HCEC 1CT (cell line): ENCODE measurements around the gene RNF222.
"Not testable (repeated sequence)": the region's sequence is repeated elsewhere in the genome, so short reads cannot be mapped to it uniquely, and the experiment has no call there.

ENCODE experiments used
- DNase-seq: peaks from one replicate; pipeline ENCODE4 v3.0.0-alpha.2; 2017

The RNF222 gene

GRCh38 chr17:8409966-8410882 lies 12.6 kb upstream of the RNF222 start:
- peak; percentile 79 for DNase-seq

DNA sequence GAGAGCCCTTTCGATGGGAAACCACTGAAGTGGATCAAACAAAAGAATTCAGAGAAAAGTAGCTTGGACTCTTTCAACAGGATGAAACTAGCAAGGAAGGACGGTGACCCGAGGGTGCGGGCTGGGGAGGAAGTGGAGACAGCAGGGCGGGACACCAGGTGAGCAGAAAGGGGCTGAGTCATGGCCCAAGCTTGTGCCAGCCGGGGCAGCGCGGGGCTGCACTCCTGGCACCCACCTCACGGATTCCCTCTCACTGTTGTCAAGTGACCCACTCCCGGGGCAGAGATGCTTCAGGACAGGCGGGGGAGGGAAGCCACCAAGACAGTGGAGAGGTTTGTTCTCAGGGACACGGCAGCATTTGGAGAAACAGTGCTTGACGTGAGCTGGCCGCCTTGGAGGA lies 10.7 kb upstream of the RNF222 start:
- DNase-seq: no peak

- no peak for DNase-seq
Observed at GRCh38 chr17:8406174-8406573, 8.5 kb upstream of the RNF222 start.

- no peak for DNase-seq
Observed at GRCh38 chr17:8405499-8406016, 7.9 kb upstream of the RNF222 start.

DNA sequence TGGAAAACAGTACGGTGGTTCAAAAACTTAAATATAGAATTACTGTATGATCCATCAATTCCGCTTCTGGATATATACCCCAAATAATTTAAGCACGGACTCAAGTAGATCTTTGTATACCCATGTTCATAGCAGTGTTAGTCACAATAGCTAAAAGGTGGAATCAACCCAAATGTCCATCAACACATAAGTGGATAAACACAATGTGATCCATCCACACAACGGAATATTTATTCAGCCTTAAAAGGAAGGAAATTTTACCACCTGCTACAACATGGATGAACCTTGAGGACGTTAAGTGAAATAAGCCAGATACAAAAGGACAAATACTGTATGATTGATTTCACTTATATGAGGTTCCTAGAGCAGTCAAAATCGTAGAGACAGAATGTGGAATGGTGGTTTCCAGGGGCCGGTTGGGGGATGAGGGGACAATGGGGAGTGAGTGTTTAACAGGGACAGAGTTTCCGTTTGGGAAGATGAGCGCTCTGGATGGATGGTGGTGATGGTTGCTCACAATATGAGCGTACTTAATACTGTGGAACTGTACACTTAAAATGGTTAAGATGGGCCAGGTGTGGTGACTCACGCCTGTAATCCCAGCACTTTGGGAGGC lies 5.4 kb upstream of the RNF222 start:
- DNase-seq: no peak

DNA sequence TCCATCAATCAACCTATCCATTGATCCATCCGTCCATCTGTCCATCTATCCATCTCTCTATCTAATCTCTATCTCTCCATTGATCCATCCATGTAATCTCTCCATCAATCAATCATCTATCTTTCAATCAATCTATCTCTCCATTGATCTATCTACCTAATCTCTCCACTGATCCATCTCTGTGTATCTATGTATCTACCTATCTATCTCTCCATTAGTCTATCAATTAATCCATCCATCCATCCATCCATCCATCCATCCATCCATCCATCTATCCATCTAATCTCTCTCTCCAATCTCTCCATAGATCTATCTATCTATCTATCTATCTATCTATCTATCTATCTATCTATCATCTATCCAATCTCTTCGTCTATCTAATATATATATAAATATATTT lies 3.5 kb upstream of the RNF222 start:
- no peak for DNase-seq

DNA sequence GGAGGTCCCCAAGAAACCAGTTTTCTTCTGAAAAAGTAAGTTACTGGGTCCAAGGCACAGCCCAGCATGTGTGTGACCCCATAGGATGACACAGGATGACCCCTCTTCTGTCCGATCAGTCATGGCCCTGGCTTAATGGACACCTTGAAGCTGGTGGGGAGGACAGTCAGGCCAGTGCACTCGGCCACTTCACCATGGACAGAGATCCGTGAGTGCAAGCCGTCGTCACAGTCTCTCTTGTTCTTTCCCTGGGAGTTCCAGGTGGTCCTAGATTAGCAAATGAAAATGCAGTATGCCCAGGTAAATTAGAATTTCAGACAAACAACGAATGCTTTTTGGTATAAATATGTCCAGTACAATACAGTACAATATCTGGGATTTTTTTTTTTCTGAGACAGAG lies 1.4 kb upstream of the RNF222 start:
- no peak for DNase-seq

DNA sequence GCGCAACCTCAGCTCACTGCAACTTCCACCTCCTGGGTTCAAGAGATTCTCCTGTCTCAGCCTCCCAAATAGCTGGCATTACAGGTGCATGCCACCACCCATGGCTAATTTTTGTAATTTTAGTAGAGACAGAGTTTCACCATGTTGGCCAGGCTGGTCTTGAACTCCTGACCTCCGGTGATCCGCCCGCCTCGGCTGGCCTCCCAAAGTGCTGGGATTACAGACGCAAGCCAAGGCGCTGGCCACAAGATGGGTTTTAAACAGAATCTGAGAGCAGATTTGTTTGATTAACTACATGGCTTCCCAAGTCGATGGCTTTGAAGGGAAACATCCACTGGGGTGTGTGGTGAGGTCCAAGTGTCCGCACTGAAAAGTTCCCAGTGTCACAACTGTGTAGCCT lies 3.1 kb downstream of the RNF222 start:
- not testable (repeated sequence) for DNase-seq

DNA sequence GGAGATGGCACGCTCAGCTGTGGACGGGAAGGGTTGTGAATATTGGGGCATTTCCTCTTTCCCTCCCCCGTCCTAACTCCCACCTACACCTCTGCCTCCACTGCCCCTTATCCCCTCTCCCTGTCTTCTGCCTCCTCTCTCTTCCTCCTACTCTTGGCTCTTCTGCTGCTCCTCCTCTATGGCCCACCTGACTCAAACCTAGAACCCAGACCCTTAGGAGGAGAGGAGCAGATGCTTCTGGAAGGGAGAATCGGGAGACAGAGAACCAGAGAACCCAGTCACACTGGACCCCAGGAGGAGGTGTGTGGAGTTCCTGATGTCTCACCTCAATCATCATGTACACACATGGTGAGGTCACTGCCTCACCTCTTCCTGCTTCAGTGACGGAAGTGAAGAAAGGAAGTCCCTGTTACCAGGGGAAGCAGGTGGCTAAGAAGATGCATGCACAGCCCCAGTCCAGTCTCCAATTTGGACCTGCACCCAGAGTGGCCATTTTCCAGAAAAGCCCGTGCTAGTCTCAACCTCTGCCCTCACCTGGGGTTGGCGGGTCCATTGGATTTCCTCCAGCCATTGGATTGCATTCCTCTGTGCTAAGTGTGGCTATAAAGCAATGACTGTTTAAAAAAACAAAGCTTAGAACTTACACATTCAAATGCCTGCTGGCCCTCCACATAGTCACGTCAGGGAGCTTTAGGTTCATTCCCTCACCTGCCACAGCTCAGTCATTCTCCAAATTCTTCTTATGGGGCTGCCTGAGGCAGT lies 4.0 kb downstream of the RNF222 start:
- DNase-seq: no peak

DNA sequence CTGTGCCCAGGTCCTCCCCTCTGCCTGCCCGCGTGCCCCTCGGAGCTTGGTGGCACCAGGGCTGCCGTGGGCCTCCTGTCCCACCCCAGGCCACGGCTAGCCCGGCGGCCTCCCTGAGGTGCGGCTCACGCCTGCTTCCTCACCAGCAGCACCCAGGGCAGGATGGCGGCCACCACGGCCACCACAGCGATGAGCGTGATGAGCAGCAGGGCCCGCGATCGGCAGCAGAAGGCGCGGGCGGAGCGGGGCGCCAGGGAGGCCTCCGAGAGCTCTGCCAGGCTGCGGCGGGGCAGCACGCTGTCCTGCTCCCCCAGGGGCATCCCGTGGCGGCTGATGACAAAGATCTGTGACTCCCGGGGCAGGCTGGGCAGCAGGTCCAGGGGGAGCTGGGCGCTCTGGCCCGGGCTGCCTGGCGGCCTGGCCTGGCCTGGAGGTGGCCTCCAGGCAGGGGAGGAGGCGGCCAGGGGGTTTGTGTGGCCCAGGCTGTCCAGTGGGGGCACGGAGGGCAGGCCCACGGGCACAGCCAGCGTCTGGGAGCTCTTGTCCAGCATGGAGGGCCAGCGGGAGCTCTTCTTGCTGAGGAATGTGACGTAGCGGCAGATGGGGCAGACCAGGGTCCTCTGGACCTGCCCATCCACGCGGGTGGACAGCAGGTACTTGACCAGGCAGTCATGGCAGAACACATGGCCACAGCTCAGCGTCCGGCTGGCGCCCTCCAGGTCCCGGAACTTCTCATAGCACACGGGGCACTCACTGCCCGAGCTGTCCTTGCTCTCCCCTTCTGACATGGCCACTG lies 4.8 kb downstream of the RNF222 start:
- no peak for DNase-seq

DNA sequence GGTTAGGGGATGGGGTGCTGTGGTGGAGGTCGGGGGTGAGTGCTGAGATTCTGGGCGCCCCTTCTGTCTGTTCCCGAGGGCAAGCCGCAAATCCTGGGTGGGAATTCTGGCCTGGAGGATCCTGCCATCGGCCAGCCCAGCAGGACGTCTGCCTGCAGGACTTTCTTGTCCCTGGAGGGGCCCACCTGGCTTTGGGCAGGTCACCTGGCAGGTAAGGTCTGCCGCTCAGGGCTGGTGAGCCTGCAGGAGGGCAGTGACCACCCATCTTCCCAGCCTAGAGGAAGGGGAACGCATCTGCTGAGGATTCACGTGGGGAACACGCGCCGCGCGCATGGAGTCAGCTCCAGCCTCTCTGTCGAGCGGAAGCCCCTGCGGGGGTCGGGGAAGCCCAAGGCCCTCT lies 5.4 kb downstream of the RNF222 start:
- DNase-seq: no peak

- DNase-seq: no peak
Observed at GRCh38 chr17:8391711-8392110, 5.9 kb downstream of the RNF222 start.

GRCh38 chr17:8387914-8388651 lies 9.5 kb downstream of the RNF222 start:
- no peak for DNase-seq

DNA sequence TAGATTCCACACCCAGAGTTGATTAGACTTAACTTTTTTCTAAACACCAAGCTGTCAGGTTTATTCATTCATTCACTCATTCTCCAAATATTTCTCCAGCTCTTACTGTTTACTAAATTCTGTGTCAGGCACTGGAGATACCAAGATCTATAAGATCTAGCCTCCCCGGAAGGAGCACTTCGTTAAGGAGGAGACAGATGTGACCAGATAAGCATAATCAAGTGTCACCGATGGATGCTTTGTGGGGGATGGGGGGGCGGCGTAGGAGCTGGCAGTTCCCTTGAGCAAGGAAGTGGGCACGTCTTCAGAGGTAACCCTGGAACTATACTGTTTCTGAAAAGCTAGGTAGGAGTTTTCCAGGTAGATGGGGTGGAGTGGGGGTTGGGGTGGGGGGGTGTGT lies 10.8 kb downstream of the RNF222 start:
- DNase-seq: no peak

GRCh38 chr17:8384801-8385378 lies 12.7 kb downstream of the RNF222 start:
- peak; percentile 90 for DNase-seq

DNA sequence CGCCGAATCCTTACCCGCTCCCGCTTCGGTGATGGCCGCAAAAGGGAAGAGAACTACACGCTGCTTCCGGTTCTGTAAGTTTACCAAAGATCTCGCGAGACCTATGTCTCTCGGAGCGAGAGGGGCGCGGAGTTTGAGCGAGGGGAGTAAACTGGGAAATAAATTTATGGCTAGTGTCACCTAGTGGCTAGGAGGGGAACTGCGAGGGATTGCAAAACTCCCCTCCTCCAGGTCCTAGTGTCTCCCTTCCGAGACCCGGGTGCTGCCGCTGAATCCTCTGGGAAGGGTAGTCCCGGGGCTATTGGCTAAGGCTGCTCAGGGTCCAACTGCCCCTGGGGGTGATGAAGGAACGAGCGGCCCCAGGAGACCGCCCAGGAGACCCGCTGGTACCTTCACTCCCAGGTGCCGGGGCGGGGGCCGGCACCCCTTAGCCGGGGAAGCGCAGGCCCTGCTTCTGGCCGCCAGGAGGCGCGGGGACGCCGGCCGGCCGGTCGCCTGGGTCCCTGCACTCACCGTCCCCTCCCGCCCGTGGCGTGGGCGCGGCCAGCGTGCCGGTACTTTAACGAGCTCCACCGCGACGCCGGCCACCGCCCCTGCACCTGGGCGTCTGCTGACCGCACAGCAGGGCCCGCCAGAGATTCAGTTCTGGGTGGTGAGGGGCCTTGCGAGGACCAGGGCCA lies 14.3 kb downstream of the RNF222 start, which contains the start of gene RPL26:
TSS of gene RPL26 (minus strand) at position 51 of the 680 bp plus-strand sequence. CDS start 883 bp downstream, outside the sequence.
- DNase-seq: peak; percentile 97

DNA sequence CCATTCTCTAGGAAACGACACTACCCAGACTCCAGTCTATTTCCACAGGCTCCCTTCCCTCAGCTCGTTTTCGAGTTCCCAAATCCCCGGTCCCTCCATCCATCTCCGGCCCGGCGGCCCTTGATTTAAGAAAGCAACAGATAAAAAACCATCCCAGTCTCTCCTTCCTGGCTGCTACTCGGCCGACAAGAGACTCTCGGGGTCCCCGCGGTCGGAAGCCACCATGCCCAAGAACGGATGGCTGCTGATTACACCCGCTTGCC lies 14.8 kb downstream of the RNF222 start:
- no peak for DNase-seq

DNA sequence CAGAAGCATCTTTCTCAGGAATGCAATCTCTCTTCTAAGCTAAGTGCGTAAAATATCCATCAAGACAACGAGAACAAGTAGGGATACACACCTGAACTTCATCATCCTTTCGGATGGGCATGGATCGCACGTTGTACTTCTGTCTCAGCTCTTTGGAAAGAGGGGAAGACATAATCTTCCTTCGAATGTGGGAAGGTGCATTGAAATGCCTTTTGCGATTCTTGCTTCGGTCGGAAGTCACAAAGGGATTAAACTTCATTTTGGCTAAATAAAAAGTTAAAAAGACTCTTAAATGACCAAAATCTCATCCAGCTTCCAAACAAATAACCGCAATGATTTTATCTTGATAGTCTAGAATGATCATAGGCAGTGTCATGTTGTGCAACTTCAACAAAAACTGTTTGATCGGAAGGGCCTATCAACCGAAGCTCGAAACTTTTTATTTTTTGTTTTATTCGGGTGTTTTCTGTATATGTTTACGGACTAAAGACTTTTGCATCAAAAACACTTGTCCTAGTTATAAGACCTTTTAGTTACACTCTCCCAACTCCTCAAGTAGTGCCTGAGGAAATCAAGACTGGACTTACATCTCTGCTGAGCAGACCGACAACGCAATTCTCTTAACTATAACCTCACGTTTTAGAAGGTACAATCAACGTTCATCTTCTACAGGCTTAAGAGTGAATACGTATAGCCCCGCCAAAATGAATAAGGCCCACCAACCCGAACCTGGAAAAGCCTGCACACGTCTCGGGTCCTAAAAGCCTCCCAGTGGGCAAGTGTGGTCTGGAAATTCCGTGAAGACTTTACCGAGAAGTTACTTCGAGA lies 15.4 kb downstream of the RNF222 start:
- DNase-seq: peak; percentile 0

DNA sequence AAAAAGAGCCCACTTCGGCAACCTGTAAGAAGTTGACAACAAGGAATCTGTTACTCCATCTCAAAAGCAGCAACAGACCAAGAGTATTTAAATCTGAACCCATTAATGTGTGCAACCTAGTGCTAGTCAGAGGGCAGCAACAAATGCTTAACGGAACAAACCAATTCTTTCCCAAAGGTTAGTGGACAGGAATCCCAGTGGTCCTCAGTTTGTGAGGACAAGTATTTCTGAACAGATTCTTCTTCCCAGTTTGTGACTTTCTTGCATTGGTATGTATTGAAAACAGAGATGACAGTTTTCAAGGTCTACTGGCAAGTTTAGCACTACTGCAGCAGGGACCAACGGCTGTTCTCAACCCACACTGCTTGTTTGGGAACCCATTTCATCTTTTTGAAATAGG lies 17.6 kb downstream of the RNF222 start:
- DNase-seq: no peak

DNA sequence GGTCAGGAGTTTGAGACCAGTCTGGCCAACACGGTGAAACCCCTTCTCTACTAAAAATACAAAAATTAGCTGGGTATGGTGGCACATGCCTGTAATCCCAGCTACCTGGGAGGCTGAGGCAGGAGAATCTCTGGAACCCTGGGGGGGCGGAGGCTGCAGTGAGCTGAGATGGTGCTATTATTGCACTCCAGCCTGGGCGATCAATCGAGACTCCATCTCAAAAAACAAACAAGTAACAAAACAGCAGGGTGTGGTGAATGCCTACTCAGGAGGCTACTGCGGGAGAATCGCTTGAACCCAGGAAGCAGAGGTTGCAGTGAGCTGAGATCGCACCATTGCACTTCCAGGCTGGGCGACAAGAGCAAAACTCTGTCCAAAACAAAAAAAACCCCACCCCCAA lies 19.5 kb downstream of the RNF222 start:
- not testable (repeated sequence) for DNase-seq
